Liver (tissue), 9 donors: ENCODE results near the gene CBX8. TPM values are rescaled to one million over a fixed set of nuclear protein-coding genes. Genes with fewer than 3 reads are reported as not detected.

Experiments used
- DNase-seq: peaks from one replicate; pipeline ENCODE4 v3.0.0-alpha.2; 2017; ENCODE audit warnings: low spot score
- H3K27ac ChIP-seq, 2 donors: one replicate each; pipeline ENCODE4 v1.7.0; 2013; ENCODE audit warnings: inconsistent platforms in 2 of 2, low read length in 2 of 2, control low read depth in 1 of 2, low read depth in 1 of 2, mild to moderate bottlenecking in 1 of 2
- H3K27me3 ChIP-seq, 4 donors: one replicate each; pipeline versions ENCODE4 v1.6.1 to v1.7.0; 2013; ENCODE audit warnings: low read length in 3 of 4, inconsistent platforms in 1 of 4, mild to moderate bottlenecking in 1 of 4, moderate library complexity in 1 of 4; ENCODE audit not compliant: control insufficient read depth in 4 of 4, insufficient read depth in 4 of 4
- H3K36me3 ChIP-seq, 4 donors: one replicate each; pipeline versions ENCODE4 v1.6.1 to v1.7.0; 2013; ENCODE audit warnings: low read length in 3 of 4, mild to moderate bottlenecking in 3 of 4, low read depth in 1 of 4, moderate library complexity in 1 of 4; ENCODE audit not compliant: control insufficient read depth in 4 of 4, insufficient read depth in 3 of 4
- H3K4me1 ChIP-seq, 4 donors: one replicate each; pipeline versions ENCODE4 v1.6.1 to v1.7.0; 2013; ENCODE audit warnings: low read length in 3 of 4, mild to moderate bottlenecking in 3 of 4, moderate library complexity in 1 of 4; ENCODE audit not compliant: control insufficient read depth in 4 of 4, insufficient read depth in 4 of 4
- H3K4me3 ChIP-seq, 3 donors: one replicate each; pipeline versions ENCODE4 v1.6.1 to v1.7.0; 2013; ENCODE audit warnings: low read length in 3 of 3, control low read depth in 1 of 3, low read depth in 1 of 3, mild to moderate bottlenecking in 1 of 3
- H3K9ac ChIP-seq, 2 donors: one replicate each; pipeline ENCODE4 v1.7.0; 2013; ENCODE audit warnings: low read length in 2 of 2, mild to moderate bottlenecking in 2 of 2, moderate library complexity in 2 of 2, control low read depth in 1 of 2, low read depth in 1 of 2
- H3K9me3 ChIP-seq, 4 donors: one replicate each; pipeline versions ENCODE4 v1.6.1 to v1.7.0; 2013; ENCODE audit warnings: low read length in 3 of 4; ENCODE audit not compliant: control insufficient read depth in 4 of 4
- EGR1 ChIP-seq, 2 donors: IDR thresholded peaks; 2 replicates each; pipeline ENCODE4 v1.6.1; 2016 to 2018; ENCODE audit warnings: antibody characterized with exemption in 2 of 2, low read depth in 2 of 2
- FOXA1 ChIP-seq: IDR thresholded peaks from 2 replicates; pipeline ENCODE4 v1.6.1; 2016; ENCODE audit warnings: antibody characterized with exemption
- FOXA2 ChIP-seq: IDR thresholded peaks from 2 replicates; pipeline ENCODE4 v1.6.1; 2016; ENCODE audit warnings: antibody characterized with exemption
- HNF4A ChIP-seq, 2 donors: conservative IDR thresholded peaks; 2 replicates each; pipeline ENCODE4 v1.6.1; 2016; ENCODE audit warnings: antibody characterized with exemption in 2 of 2, mild to moderate bottlenecking in 2 of 2
- HNF4G ChIP-seq: IDR thresholded peaks from 2 replicates; pipeline ENCODE4 v1.6.1; 2016; ENCODE audit warnings: antibody characterized with exemption
- JUND ChIP-seq, 2 donors: IDR thresholded peaks; 2 replicates each; pipeline ENCODE4 v1.6.1; 2016; ENCODE audit warnings: antibody characterized with exemption in 2 of 2
- NR2F2 ChIP-seq: IDR thresholded peaks from 2 replicates; pipeline ENCODE4 v1.6.1; 2016; ENCODE audit warnings: antibody characterized with exemption
- RXRA ChIP-seq, 2 donors: IDR thresholded peaks; 2 replicates each; pipeline ENCODE4 v1.6.1; 2017 to 2018; ENCODE audit warnings: antibody characterized with exemption in 2 of 2, mild to moderate bottlenecking in 1 of 2
- TAF1 ChIP-seq: conservative IDR thresholded peaks from 2 replicates; pipeline ENCODE4 v1.6.1; 2016; ENCODE audit warnings: antibody characterized with exemption, mild to moderate bottlenecking
- YY1 ChIP-seq: IDR thresholded peaks from 2 replicates; pipeline ENCODE4 v1.6.1; 2016; ENCODE audit warnings: antibody characterized with exemption, mild to moderate bottlenecking
- WGBS: extraction: QIAGEN DNeasy Blood & Tissue Kit; methylation state at CpG from one replicate; pipeline ENCODE4 v1.1.7; 2013; 5-methylcytosine and 5-hydroxymethylcytosine counted together
- polyA plus RNA-seq, 2 donors: library from polyadenylated mRNA; stranded (reverse) in 1 of 2; unstranded in 1 of 2; fragments of 200-250 nt in 1 of 2; fragments of >200 nt in 1 of 2; fragmentation: Nextera tagmentation in 1 of 2; extraction: Ambion mirVana in 1 of 2; gene quantifications; one replicate each; pipeline versions ENCODE4 v1.2.1 to v1.2.3, GENCODE V29; 2013 to 2015
- total RNA-seq, 2 donors: library from RNA; depleted of rRNA; stranded (reverse); fragments of >200 nt; gene quantifications; one replicate each; pipeline ENCODE4 v1.2.3, GENCODE V29; 2014
- TF ChIP-seq, protein P1 (sequence below): IDR thresholded peaks from 2 replicates; pipeline ENCODE4 v1.6.1; 2016; ENCODE audit warnings: antibody characterized with exemption, mild to moderate bottlenecking
- TF ChIP-seq, protein P2 (sequence below): fragments of 150-350 bp; IDR thresholded peaks from 2 replicates; pipeline ENCODE4 v1.5.1; 2017; ENCODE audit warnings: improper control_type of control experiment, low read depth, low read length; ENCODE audit not compliant: missing input control
- donor health status: healthy.
- donor health status: healthy.
- donor health status: healthy.
- donor health status: healthy.
- donor health status: healthy.

The CBX8 gene
- total and polyA plus RNA-seq, 4 donors: 0.75 to 2.7 (median 1.9) TPM

DNA sequence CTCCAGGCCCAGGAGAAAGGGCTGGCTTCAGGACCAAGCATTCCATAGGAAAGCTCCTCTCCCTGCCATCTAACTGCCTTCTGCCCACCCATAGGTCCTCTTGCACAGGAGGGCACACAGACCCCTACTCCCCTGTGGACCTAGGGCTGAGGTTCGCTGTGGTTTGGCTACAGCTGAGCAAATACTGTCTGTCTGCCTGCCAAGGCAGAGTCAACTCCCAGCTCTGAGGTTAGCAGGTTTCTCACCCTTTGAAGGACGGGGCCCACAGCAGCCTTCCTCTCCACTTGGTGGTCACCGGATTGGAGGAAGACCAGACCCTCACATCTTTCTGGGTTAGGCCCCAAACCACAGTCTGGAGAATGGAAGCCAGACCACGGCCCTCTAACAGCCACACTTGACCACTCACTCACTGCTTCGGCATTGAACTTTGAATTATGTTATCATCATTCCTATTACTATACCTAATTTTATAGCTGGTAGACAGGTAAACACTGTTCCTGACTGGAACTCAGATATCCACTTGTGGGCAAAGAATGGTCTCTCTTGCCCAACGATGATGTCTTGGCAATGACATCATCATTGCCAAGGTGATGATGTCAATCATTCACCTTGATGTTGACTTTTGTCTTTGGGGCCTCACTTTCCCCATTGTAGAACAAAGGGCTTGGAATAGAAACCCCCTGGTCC lies 28.2 kb upstream of the CBX8 start:
- Histone ChIP-seq H3K9me3 (no peaks in the 10 kb centered on the region), H3K9ac (no peak overlapping the region), H3K36me3 (no peaks in the 10 kb centered on the region), H3K27ac (no peak overlapping the region), H3K27me3 (no peaks in the 10 kb centered on the region), H3K4me1 (peaks cover 0 to 4% (median 3%) of the 10 kb centered on the region in 4 donors), H3K4me3 (no peak overlapping the region)
- DNase-seq: no peak
- WGBS: 79% methylated on average over 6 of the region's 6 CpGs
- TF ChIP-seq, protein P1, sequence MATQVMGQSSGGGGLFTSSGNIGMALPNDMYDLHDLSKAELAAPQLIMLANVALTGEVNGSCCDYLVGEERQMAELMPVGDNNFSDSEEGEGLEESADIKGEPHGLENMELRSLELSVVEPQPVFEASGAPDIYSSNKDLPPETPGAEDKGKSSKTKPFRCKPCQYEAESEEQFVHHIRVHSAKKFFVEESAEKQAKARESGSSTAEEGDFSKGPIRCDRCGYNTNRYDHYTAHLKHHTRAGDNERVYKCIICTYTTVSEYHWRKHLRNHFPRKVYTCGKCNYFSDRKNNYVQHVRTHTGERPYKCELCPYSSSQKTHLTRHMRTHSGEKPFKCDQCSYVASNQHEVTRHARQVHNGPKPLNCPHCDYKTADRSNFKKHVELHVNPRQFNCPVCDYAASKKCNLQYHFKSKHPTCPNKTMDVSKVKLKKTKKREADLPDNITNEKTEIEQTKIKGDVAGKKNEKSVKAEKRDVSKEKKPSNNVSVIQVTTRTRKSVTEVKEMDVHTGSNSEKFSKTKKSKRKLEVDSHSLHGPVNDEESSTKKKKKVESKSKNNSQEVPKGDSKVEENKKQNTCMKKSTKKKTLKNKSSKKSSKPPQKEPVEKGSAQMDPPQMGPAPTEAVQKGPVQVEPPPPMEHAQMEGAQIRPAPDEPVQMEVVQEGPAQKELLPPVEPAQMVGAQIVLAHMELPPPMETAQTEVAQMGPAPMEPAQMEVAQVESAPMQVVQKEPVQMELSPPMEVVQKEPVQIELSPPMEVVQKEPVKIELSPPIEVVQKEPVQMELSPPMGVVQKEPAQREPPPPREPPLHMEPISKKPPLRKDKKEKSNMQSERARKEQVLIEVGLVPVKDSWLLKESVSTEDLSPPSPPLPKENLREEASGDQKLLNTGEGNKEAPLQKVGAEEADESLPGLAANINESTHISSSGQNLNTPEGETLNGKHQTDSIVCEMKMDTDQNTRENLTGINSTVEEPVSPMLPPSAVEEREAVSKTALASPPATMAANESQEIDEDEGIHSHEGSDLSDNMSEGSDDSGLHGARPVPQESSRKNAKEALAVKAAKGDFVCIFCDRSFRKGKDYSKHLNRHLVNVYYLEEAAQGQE: no peak
- TF ChIP-seq HNF4A (conservative IDR thresholded peaks at IDR 0.05): peak in 1 of 2 donors; percentile 59

GRCh38 chr17:79824234-79824633 lies 27.4 kb upstream of the CBX8 start:
- Histone ChIP-seq H3K36me3 (no peaks in the 10 kb centered on the region), H3K4me1 (peaks cover 0 to 4% (median 3%) of the 10 kb centered on the region in 4 donors), H3K27me3 (no peaks in the 10 kb centered on the region), H3K4me3 (no peak overlapping the region), H3K27ac (no peak overlapping the region), H3K9me3 (no peaks in the 10 kb centered on the region), H3K9ac (no peak overlapping the region)
- 96% methylated on average over 17 of the region's 17 CpGs for WGBS
- TF ChIP-seq TAF1 (no peak), RXRA (IDR thresholded peaks at IDR 0.05) (no peak), NR2F2 (no peak), EGR1 (IDR thresholded peaks at IDR 0.05; ENCODE audit: low read depth in 2 of 2) (no peak), HNF4A (conservative IDR thresholded peaks at IDR 0.05) (no peak)
- TF ChIP-seq, protein P2, sequence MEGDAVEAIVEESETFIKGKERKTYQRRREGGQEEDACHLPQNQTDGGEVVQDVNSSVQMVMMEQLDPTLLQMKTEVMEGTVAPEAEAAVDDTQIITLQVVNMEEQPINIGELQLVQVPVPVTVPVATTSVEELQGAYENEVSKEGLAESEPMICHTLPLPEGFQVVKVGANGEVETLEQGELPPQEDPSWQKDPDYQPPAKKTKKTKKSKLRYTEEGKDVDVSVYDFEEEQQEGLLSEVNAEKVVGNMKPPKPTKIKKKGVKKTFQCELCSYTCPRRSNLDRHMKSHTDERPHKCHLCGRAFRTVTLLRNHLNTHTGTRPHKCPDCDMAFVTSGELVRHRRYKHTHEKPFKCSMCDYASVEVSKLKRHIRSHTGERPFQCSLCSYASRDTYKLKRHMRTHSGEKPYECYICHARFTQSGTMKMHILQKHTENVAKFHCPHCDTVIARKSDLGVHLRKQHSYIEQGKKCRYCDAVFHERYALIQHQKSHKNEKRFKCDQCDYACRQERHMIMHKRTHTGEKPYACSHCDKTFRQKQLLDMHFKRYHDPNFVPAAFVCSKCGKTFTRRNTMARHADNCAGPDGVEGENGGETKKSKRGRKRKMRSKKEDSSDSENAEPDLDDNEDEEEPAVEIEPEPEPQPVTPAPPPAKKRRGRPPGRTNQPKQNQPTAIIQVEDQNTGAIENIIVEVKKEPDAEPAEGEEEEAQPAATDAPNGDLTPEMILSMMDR: no peak
- DNase-seq: no peak

- H3K9ac ChIP-seq: no peak overlapping the region
- H3K27me3 ChIP-seq: no peaks in the 10 kb centered on the region
- no peak overlapping the region for H3K27ac ChIP-seq
- no peak overlapping the region for H3K4me3 ChIP-seq
- H3K9me3 ChIP-seq: no peaks in the 10 kb centered on the region
- WGBS: 88% methylated on average over 17 of the region's 17 CpGs
- peak; percentile 19 to 24 for TF ChIP-seq HNF4A (conservative IDR thresholded peaks at IDR 0.05)
- TF ChIP-seq JUND (IDR thresholded peaks at IDR 0.05): no peak
- TF ChIP-seq HNF4G: no peak
- TF ChIP-seq, protein P2: no peak
- no peak for TF ChIP-seq YY1
- TF ChIP-seq FOXA2: no peak
- TF ChIP-seq FOXA1: no peak
- no peaks in the 10 kb centered on the region for H3K36me3 ChIP-seq
- H3K4me1 ChIP-seq: peaks cover 0 to 4% (median 3%) of the 10 kb centered on the region in 4 donors
- DNase-seq: no peak
Measured at GRCh38 chr17:79822583-79823124, 25.8 kb upstream of the CBX8 start.
